Keratinocyte (primary cell): ENCODE results near the gene PGPEP1. TPM values are rescaled to one million over a fixed set of nuclear protein-coding genes. Genes with fewer than 3 reads are reported as not detected.
A peak's percentile ranks its signal among the peaks of the same experiment; 100 is the strongest.

Source experiments
- DNase-seq: peaks from one replicate; pipeline ENCODE4 v3.0.0-alpha.2; 2011; ENCODE audit warnings: low read depth, missing footprints, low spot score
- FAIRE-seq: peaks from 2 replicates; lab custom pipeline; 2011; peaks lifted over from hg19 to GRCh38; lab: Jason Lieb, UNC
- H2AFZ ChIP-seq: 2 replicates; pipeline ENCODE4 v1.6.0; 2012; ENCODE audit warnings: low read length, control low read depth, inconsistent platforms; ENCODE audit not compliant: control insufficient read depth
- H3K27ac ChIP-seq: 2 replicates; pipeline ENCODE4 v1.5.1; 2011; ENCODE audit warnings: low read length; ENCODE audit not compliant: control insufficient read depth, insufficient read depth
- H3K27me3 ChIP-seq: 3 replicates; pipeline ENCODE4 v1.6.0; 2011; ENCODE audit warnings: low read length; ENCODE audit not compliant: control insufficient read depth, insufficient read depth; ENCODE audit errors: extremely low read depth
- H3K36me3 ChIP-seq, 2 experiments: 2 replicates in 1 of 2; 3 replicates in 1 of 2; pipeline ENCODE4 v1.5.1; 2011; ENCODE audit warnings: low read length in 2 of 2, mild to moderate bottlenecking in 1 of 2; ENCODE audit not compliant: control insufficient read depth in 2 of 2, insufficient read depth in 2 of 2; ENCODE audit errors: extremely low read depth in 1 of 2
- H3K4me1 ChIP-seq: 3 replicates; pipeline ENCODE4 v1.5.1; 2011; ENCODE audit warnings: low read length; ENCODE audit not compliant: control insufficient read depth, insufficient read depth; ENCODE audit errors: extremely low read depth
- H3K4me2 ChIP-seq: 3 replicates; pipeline ENCODE4 v1.6.0; 2011; ENCODE audit warnings: low read depth, low read length; ENCODE audit not compliant: control insufficient read depth, insufficient read depth; ENCODE audit errors: extremely low read depth
- H3K4me3 ChIP-seq, 3 experiments: fragments of 200-600 bp in 1 of 3; sonication (generic) in 1 of 3; 2 replicates in 2 of 3; 3 replicates in 1 of 3; pipeline ENCODE4 v1.5.1; 2011 to 2016; ENCODE audit warnings: low read length in 3 of 3, mild to moderate bottlenecking in 3 of 3, control low read depth in 2 of 3, inconsistent platforms in 1 of 3, low read depth in 1 of 3, mixed read lengths in 1 of 3, mixed run types in 1 of 3, moderate library complexity in 1 of 3; ENCODE audit not compliant: control insufficient read depth in 2 of 3, insufficient read depth in 2 of 3; ENCODE audit errors: extremely low read depth in 1 of 3
- H3K79me2 ChIP-seq: 2 replicates; pipeline ENCODE4 v1.6.0; 2012; ENCODE audit warnings: low read length; ENCODE audit not compliant: control insufficient read depth, insufficient read depth
- H3K9ac ChIP-seq: 3 replicates; pipeline ENCODE4 v1.6.0; 2011; ENCODE audit warnings: low read length; ENCODE audit not compliant: control insufficient read depth, insufficient read depth; ENCODE audit errors: extremely low read depth
- H3K9me1 ChIP-seq: 3 replicates; pipeline ENCODE4 v1.6.0; 2011; ENCODE audit warnings: low read length; ENCODE audit not compliant: control insufficient read depth, insufficient read depth; ENCODE audit errors: extremely low read depth
- H3K9me3 ChIP-seq: 2 replicates; pipeline ENCODE4 v1.5.1; 2012; ENCODE audit warnings: low read depth, low read length; ENCODE audit not compliant: control insufficient read depth
- H4K20me1 ChIP-seq: 3 replicates; pipeline ENCODE4 v1.6.0; 2011; ENCODE audit warnings: low read length; ENCODE audit not compliant: control insufficient read depth, insufficient read depth; ENCODE audit errors: extremely low read depth
- CTCF ChIP-seq, 3 experiments: IDR thresholded peaks in 1 of 3; conservative IDR thresholded peaks in 1 of 3; optimal IDR thresholded peaks in 1 of 3; 2 replicates in 2 of 3; 3 replicates in 1 of 3; pipeline versions ENCODE3 to v1.5.1; 2011; ENCODE audit warnings: low read length in 3 of 3, mild to moderate bottlenecking in 3 of 3, moderate library complexity in 2 of 3, control low read depth in 1 of 3, inconsistent platforms in 1 of 3; ENCODE audit not compliant: insufficient read depth in 2 of 3; ENCODE audit errors: extremely low read depth in 1 of 3
- EZH2 ChIP-seq: IDR thresholded peaks from one replicate; pipeline ENCODE4 v1.6.1; 2012; ENCODE audit warnings: inconsistent platforms, mild to moderate bottlenecking, low read length, moderate library complexity
- dilution Hi-C: fragments of 300-500 bp; cut with MboI; formaldehyde crosslinking; loops from one replicate; pipeline ENCODE4 v1.7.0; 2020; ENCODE audit warnings: low sequenced_read_pairs; ENCODE audit not compliant: extremely low pct_ligation_motif_present
- polyA plus RNA-seq, 5 experiments: library from polyadenylated mRNA; depleted of rRNA in 3 of 5; stranded (reverse) in 3 of 5; stranded (forward) in 1 of 5; unstranded in 1 of 5; fragments of >200 nt; gene quantifications; 1 replicate in 1 of 5; 2 replicates in 3 of 5; 3 replicates in 1 of 5; pipeline versions ENCODE4 v1.2.1 to v1.2.3, GENCODE V29; 2011 to 2012; ENCODE audit warnings: missing spikeins in 2 of 5, low read depth in 1 of 5, low replicate concordance in 1 of 5

PGPEP1 gene
- polyA plus RNA-seq, 1 donor (not counting 4 experiments of a cell fraction or from before 2014, with no cell fraction given): 5.6 TPM

DNA sequence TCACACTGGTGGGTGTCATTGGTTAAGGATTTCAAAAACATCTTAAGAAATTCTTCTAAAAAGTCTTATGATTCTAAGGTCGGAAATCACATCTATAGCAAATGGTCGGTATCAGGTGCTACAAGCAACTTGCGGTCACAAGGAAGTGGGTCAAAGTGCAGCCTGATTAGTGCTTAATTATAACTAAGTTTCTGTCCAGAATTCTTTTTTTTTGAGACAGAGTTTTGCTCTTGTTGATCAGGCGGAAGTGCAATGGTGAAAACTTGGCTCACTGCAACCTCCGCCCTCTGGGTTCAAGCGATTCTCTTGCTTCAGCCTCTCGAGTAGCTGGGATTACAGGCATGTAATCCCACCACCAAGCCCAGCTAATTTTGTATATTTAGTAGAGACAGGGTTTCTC is 44.4 kb downstream of the PGPEP1 start:
- no peaks in the 10 kb centered on the region for H3K9me1 ChIP-seq
- H3K79me2 ChIP-seq: no peaks in the 10 kb centered on the region
- H3K9me3 ChIP-seq: no peaks in the 10 kb centered on the region
- dilution Hi-C loops: no loop called here
- no peak overlapping the region for H3K27ac ChIP-seq
- H3K36me3 ChIP-seq: no peaks in the 10 kb centered on the region
- H3K9ac ChIP-seq: no peak overlapping the region
- DNase-seq (no peak), FAIRE-seq (no peak)
- no peak overlapping the region for H3K4me2 ChIP-seq
- H2AFZ ChIP-seq: no peak overlapping the region
- TF ChIP-seq EZH2 (no peak), CTCF (optimal IDR thresholded peaks at IDR 0.05 in 1 of 3, IDR thresholded peaks at IDR 0.05 in 1 of 3, conservative IDR thresholded peaks at IDR 0.05 in 1 of 3; ENCODE audit: extremely low read depth in 1 of 3, insufficient read depth in 2 of 3, low read length in 3 of 3) (no peak)
- H3K4me1 ChIP-seq: peaks cover 25% of the 10 kb centered on the region
- no peaks in the 10 kb centered on the region for H4K20me1 ChIP-seq
- no peak overlapping the region for H3K4me3 ChIP-seq
- H3K27me3 ChIP-seq: peaks cover 16% of the 10 kb centered on the region

GRCh38 chr19:18385359-18385674 is 44.9 kb downstream of the PGPEP1 start:
- dilution Hi-C loops: no loop called here
- H3K27me3 ChIP-seq: peaks cover 16% of the 10 kb centered on the region
- H3K4me3 ChIP-seq: peak overlapping the region in 1 of 3 experiments; percentile 8
- no peak overlapping the region for H3K27ac ChIP-seq
- no peak overlapping the region for H3K9ac ChIP-seq
- DNase-seq (no peak), FAIRE-seq (no peak)
- no peaks in the 10 kb centered on the region for H3K9me3 ChIP-seq
- no peaks in the 10 kb centered on the region for H3K79me2 ChIP-seq
- H3K4me1 ChIP-seq: peaks cover 20% of the 10 kb centered on the region
- no peaks in the 10 kb centered on the region for H3K9me1 ChIP-seq
- no peaks in the 10 kb centered on the region for H3K36me3 ChIP-seq
- no peak overlapping the region for H3K4me2 ChIP-seq
- H4K20me1 ChIP-seq: no peaks in the 10 kb centered on the region
- TF ChIP-seq EZH2: no peak
- TF ChIP-seq CTCF (optimal IDR thresholded peaks at IDR 0.05 in 1 of 3, IDR thresholded peaks at IDR 0.05 in 1 of 3, conservative IDR thresholded peaks at IDR 0.05 in 1 of 3; ENCODE audit: extremely low read depth in 1 of 3, insufficient read depth in 2 of 3, low read length in 3 of 3): no peak
- H2AFZ ChIP-seq: no peak overlapping the region
